Neutrophil (primary cell): ENCODE data around the gene GSS.

ENCODE experiments used
- H3K27ac ChIP-seq: fragments of 200-600 bp; sonication (generic); 2 replicates; pipeline ENCODE4 v1.5.1; 2016; ENCODE audit warnings: mild to moderate bottlenecking, moderate library complexity
- H3K27me3 ChIP-seq: fragments of 200-600 bp; sonication (generic); 2 replicates; pipeline ENCODE4 v1.6.0; 2016; ENCODE audit warnings: mild to moderate bottlenecking
- H3K36me3 ChIP-seq: fragments of 200-600 bp; sonication (generic); 2 replicates; pipeline ENCODE4 v1.5.1; 2017
- H3K4me1 ChIP-seq, 2 experiments: fragments of 200-600 bp in 1 of 2; sonication (generic) in 1 of 2; 1 replicate in 1 of 2; 2 replicates in 1 of 2; pipeline versions ENCODE4 v1.5.1 to v1.6.1; 2013 to 2016; ENCODE audit warnings: low read depth in 1 of 2, low read length in 1 of 2, mild to moderate bottlenecking in 1 of 2, moderate library complexity in 1 of 2; ENCODE audit not compliant: control insufficient read depth in 1 of 2, insufficient read depth in 1 of 2
- H3K4me3 ChIP-seq, 2 experiments: fragments of 200-600 bp in 1 of 2; sonication (generic) in 1 of 2; 1 replicate in 1 of 2; 2 replicates in 1 of 2; pipeline ENCODE4 v1.5.1; 2013 to 2016; ENCODE audit warnings: low read depth in 1 of 2, low read length in 1 of 2, mild to moderate bottlenecking in 1 of 2, moderate library complexity in 1 of 2
- H3K9me3 ChIP-seq: fragments of 200-600 bp; sonication (generic); 2 replicates; pipeline ENCODE4 v1.5.1; 2016
- TF ChIP-seq, protein P1 (sequence below): fragments of 200-600 bp; sonication (generic); IDR thresholded peaks from 2 replicates; pipeline ENCODE4 v1.5.1; 2016; ENCODE audit warnings: antibody characterized with exemption

GSS gene

DNA sequence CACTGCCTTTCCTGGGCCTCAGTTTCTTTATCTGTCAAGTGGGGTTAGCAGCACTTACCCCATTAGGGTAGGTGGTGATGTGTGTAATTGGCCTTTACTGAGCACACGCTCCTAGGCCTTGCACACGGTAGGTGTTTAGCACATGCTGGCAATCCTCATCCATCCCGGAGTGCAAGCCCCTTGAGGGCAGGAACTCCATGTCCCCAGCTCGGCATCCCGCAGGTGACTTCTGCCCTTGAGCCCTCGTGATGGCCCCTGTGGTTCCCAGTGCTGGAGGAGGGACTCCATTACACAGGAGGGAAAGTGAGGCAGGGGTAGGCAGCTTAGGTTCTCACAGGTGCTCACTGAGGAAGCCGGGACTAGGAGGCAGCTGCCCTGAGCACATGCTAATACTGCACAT lies 40.1 kb upstream of the GSS start:
- no peaks in the 10 kb centered on the region for H3K9me3 ChIP-seq
- TF ChIP-seq, protein P1, sequence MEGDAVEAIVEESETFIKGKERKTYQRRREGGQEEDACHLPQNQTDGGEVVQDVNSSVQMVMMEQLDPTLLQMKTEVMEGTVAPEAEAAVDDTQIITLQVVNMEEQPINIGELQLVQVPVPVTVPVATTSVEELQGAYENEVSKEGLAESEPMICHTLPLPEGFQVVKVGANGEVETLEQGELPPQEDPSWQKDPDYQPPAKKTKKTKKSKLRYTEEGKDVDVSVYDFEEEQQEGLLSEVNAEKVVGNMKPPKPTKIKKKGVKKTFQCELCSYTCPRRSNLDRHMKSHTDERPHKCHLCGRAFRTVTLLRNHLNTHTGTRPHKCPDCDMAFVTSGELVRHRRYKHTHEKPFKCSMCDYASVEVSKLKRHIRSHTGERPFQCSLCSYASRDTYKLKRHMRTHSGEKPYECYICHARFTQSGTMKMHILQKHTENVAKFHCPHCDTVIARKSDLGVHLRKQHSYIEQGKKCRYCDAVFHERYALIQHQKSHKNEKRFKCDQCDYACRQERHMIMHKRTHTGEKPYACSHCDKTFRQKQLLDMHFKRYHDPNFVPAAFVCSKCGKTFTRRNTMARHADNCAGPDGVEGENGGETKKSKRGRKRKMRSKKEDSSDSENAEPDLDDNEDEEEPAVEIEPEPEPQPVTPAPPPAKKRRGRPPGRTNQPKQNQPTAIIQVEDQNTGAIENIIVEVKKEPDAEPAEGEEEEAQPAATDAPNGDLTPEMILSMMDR, result no peak
- no peak overlapping the region for H3K4me3 ChIP-seq
- no peaks in the 10 kb centered on the region for H3K4me1 ChIP-seq
- no peaks in the 10 kb centered on the region for H3K27me3 ChIP-seq
- no peak overlapping the region for H3K27ac ChIP-seq
- peaks cover 96% of the 10 kb centered on the region for H3K36me3 ChIP-seq

DNA sequence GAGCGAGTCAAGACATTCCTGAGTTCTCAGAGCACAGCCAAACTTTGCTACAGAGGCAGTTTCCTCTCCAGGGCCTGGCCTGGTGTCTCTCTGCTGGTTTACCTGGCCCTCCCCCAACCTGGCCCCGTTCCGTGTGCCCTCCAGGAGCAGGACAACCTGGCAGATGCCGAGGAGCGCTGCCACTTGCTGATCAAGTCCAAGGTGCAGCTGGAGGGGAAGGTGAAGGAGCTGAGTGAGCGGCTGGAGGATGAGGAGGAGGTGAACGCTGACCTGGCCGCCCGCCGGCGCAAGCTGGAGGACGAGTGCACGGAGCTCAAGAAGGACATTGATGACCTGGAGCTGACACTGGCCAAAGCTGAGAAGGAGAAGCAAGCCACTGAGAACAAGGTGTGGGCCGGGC lies 39.6 kb upstream of the GSS start:
- no peaks in the 10 kb centered on the region for H3K9me3 ChIP-seq
- H3K4me1 ChIP-seq, result no peaks in the 10 kb centered on the region
- H3K27ac ChIP-seq, result no peak overlapping the region
- peaks cover 96% of the 10 kb centered on the region for H3K36me3 ChIP-seq
- TF ChIP-seq, protein P1, result no peak
- no peak overlapping the region for H3K4me3 ChIP-seq
- no peaks in the 10 kb centered on the region for H3K27me3 ChIP-seq

DNA sequence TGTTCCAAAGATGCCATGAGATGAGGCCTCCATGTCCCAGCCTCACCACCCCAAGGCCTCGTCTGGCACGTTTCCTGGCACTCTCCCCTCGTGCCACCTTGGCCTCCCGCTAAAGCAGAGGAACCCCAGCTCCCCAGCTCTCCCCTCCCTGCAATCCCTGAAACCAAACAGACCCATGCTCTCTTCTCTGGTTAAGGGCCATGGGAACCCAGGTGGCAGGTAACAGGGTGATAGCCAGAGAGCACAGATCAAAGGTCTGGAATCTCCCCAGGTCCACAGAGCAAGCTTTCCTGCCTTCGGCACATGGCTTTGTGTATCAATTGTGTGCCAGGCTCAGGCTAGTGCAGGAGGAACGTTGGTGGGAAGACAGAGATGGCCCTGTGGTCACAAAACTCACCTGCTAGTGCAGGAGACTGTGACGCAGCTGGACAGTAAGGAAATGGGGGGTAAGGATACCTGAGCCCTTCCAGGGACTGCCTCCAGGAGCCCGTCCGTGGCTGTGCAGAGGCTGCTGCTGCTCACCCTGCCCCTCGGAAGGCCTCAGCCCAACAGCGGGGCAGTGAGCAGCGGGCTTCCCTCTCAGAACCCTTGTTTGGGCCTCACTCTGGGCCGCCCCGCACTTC lies 39.0 kb upstream of the GSS start:
- TF ChIP-seq, protein P1, result no peak
- H3K4me3 ChIP-seq, result no peak overlapping the region
- no peak overlapping the region for H3K27ac ChIP-seq
- H3K36me3 ChIP-seq, result peaks cover 91% of the 10 kb centered on the region
- H3K27me3 ChIP-seq, result no peaks in the 10 kb centered on the region
- H3K4me1 ChIP-seq, result no peaks in the 10 kb centered on the region
- H3K9me3 ChIP-seq, result no peaks in the 10 kb centered on the region

DNA sequence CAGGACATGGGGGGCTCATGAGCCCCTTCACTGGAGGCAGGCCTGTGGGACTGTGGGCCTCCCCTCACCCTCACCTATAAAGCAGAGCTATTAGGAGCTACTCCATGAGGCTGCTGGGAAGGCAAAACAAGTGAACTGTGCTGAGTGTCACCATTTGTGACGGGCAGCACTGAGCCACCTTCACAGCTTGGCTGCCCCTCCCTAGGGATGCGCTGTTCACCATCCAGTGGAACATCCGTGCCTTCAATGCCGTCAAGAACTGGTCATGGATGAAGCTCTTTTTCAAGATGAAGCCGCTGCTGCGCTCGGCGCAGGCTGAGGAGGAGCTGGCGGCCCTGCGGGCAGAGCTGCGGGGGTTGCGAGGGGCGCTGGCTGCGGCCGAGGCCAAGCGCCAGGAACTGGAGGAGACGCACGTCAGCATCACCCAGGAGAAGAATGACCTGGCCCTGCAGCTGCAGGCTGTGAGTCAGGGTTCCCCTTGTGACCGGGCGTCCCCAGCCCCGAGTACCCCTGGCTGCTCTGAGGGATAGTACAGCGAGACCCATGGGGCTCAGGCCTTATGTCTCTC lies 38.4 kb upstream of the GSS start:
- no peaks in the 10 kb centered on the region for H3K9me3 ChIP-seq
- H3K27me3 ChIP-seq, result no peaks in the 10 kb centered on the region
- H3K4me1 ChIP-seq, result no peaks in the 10 kb centered on the region
- peaks cover 89% of the 10 kb centered on the region for H3K36me3 ChIP-seq
- no peak overlapping the region for H3K4me3 ChIP-seq
- TF ChIP-seq, protein P1, result no peak
- no peak overlapping the region for H3K27ac ChIP-seq

DNA sequence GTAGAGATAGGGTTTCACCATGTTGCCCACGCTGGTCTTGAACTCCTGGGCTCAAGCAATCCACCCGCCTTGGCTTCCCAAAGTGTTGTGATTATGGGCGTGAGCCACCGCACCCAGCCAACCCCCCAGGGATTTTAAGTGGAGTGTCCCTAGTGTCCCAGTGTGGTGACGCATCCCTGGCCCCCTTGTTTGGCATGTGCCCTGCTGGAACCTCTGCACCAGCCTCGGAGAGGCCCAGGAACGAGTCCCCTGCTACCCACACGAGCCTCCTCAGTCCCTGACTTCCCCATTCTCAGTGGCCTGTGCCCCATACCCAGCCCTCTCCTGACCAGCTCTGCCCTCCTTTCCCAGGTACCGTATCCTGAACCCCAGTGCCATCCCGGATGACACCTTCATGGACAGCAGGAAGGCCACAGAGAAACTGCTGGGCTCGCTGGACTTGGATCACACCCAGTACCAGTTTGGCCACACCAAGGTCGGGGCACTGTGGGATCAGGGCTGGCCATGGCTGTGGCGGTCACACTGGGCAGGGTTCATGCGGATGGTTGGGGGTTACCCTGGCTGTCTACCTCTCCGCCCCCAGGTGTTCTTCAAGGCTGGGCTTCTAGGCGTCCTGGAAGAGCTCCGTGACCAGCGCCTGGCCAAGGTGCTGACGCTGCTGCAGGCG lies 37.3 kb upstream of the GSS start:
- TF ChIP-seq, protein P1, result no peak
- peaks cover 80% of the 10 kb centered on the region for H3K36me3 ChIP-seq

More for the DNA sequence above, 37.3 kb upstream of the GSS start:
- no peaks in the 10 kb centered on the region for H3K4me1 ChIP-seq
- H3K9me3 ChIP-seq, result no peaks in the 10 kb centered on the region
- H3K27me3 ChIP-seq, result no peaks in the 10 kb centered on the region
- no peak overlapping the region for H3K4me3 ChIP-seq
- no peak overlapping the region for H3K27ac ChIP-seq
